ENCODE data around the gene NCAPH2.

DNA sequence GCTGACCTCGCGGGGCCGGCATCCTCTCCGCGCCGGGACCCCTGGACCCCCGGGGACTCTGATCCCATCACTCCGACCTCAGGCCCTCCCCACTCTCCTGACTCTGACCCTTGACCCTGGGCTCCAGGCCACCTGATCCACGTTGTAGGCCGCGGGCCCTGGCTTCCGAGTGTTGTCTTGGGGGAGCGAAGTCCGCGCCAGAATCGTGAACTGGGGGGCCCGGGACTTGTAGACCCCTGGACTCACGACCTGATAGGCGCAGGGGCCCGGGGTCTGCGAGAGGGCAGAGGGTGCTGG lies 22.5 kb downstream of the NCAPH2 start:
- TF ChIP-seq POLR2AphosphoS5 (IDR thresholded peaks at IDR 0.05; ENCODE audit: low read depth, low read length) (no peak), TAF1 (IDR thresholded peaks at IDR 0.05; ENCODE audit: low read depth, low read length) (no peak), KDM5A (IDR thresholded peaks at IDR 0.05; ENCODE audit: low read length) (no peak), CBX8 (IDR thresholded peaks at IDR 0.05; ENCODE audit: borderline replicate concordance, low read depth, low read length) (no peak), MAX (IDR thresholded peaks at IDR 0.05) (no peak), CEBPB (IDR thresholded peaks at IDR 0.05; ENCODE audit: low read depth, low read length) (no peak), CHD1 (IDR thresholded peaks at IDR 0.05; ENCODE audit: low read depth, low read length) (no peak), EP300 (IDR thresholded peaks at IDR 0.05; ENCODE audit: borderline replicate concordance in 1 of 2, low read depth in 2 of 2, low read length in 2 of 2) (no peak), SIRT6 (IDR thresholded peaks at IDR 0.05; ENCODE audit: low read length) (no peak), POLR2A (IDR thresholded peaks at IDR 0.05; ENCODE audit: control extremely low read depth in 1 of 2, low read depth in 2 of 2, low read length in 2 of 2) (no peak)
- TF ChIP-seq, protein P1, sequence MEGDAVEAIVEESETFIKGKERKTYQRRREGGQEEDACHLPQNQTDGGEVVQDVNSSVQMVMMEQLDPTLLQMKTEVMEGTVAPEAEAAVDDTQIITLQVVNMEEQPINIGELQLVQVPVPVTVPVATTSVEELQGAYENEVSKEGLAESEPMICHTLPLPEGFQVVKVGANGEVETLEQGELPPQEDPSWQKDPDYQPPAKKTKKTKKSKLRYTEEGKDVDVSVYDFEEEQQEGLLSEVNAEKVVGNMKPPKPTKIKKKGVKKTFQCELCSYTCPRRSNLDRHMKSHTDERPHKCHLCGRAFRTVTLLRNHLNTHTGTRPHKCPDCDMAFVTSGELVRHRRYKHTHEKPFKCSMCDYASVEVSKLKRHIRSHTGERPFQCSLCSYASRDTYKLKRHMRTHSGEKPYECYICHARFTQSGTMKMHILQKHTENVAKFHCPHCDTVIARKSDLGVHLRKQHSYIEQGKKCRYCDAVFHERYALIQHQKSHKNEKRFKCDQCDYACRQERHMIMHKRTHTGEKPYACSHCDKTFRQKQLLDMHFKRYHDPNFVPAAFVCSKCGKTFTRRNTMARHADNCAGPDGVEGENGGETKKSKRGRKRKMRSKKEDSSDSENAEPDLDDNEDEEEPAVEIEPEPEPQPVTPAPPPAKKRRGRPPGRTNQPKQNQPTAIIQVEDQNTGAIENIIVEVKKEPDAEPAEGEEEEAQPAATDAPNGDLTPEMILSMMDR (IDR thresholded peaks at IDR 0.05; ENCODE audit: control extremely low read depth in 1 of 3, insufficient read depth in 1 of 3, low read depth in 1 of 3, low read length in 3 of 3), result no peak

Data from H1 (cell line).